GM12892 (cell line): ENCODE measurements around the gene TECRL.

Source experiments
- POLR2A ChIP-seq: IDR thresholded peaks from 2 replicates; pipeline ENCODE4 v1.6.1; 2011; ENCODE audit warnings: low read depth, low read length, control low read depth
- POLR2AphosphoS5 ChIP-seq: IDR thresholded peaks from 2 replicates; pipeline ENCODE4 v1.6.1; 2011; ENCODE audit warnings: low read depth, low read length, control low read depth
- TAF1 ChIP-seq: IDR thresholded peaks from 2 replicates; pipeline ENCODE4 v1.6.1; 2011; ENCODE audit warnings: low read depth, mild to moderate bottlenecking, control low read depth, low read length, borderline replicate concordance

GRCh38 chr4:64405761-64406160 is 3.5 kb downstream of the TECRL start:
- no peak for TF ChIP-seq TAF1
- no peak for TF ChIP-seq POLR2A
- no peak for TF ChIP-seq POLR2AphosphoS5
